ENCODE measurements around the gene PLEKHM1.
"Not testable (repeated sequence)": the region's sequence is repeated elsewhere in the genome, so short reads cannot be mapped to it uniquely, and the experiment has no call there.

The PLEKHM1 gene

GRCh38 chr17:45472249-45472648 lies 18.3 kb downstream of the PLEKHM1 start:
- not testable (repeated sequence) for H3K4me3 ChIP-seq (ENCODE audit: low read depth, low read length); DNase-seq (ENCODE audit: low read depth)

GRCh38 chr17:45469204-45469563 lies 21.3 kb downstream of the PLEKHM1 start:
- not testable (repeated sequence) for DNase-seq (ENCODE audit: low read depth); H3K4me3 ChIP-seq (ENCODE audit: low read depth, low read length)

GRCh38 chr17:45468293-45469203 lies 22.0 kb downstream of the PLEKHM1 start:
- not testable (repeated sequence) for DNase-seq (ENCODE audit: low read depth)

GRCh38 chr17:45461524-45462327 lies 28.8 kb downstream of the PLEKHM1 start:
- DNase-seq (ENCODE audit: low read depth); H3K4me3 ChIP-seq (ENCODE audit: low read depth, low read length): not testable (repeated sequence)

More at GRCh38 chr17:45468293-45469203, 22.0 kb downstream of the PLEKHM1 start:
- H3K4me3 ChIP-seq (ENCODE audit: low read depth, low read length) = not testable (repeated sequence)

GRCh38 chr17:45460422-45460821 lies 30.1 kb downstream of the PLEKHM1 start:
- DNase-seq (ENCODE audit: low read depth); H3K4me3 ChIP-seq (ENCODE audit: low read depth, low read length): not testable (repeated sequence)

GRCh38 chr17:45454341-45454740 lies 36.2 kb downstream of the PLEKHM1 start:
- not testable (repeated sequence) for H3K4me3 ChIP-seq (ENCODE audit: low read depth, low read length); DNase-seq (ENCODE audit: low read depth)

GRCh38 chr17:45453731-45454130 lies 36.8 kb downstream of the PLEKHM1 start:
- not testable (repeated sequence) for H3K4me3 ChIP-seq (ENCODE audit: low read depth, low read length); DNase-seq (ENCODE audit: low read depth)

- not testable (repeated sequence) for H3K4me3 ChIP-seq (ENCODE audit: low read depth, low read length); DNase-seq (ENCODE audit: low read depth)
Observed at GRCh38 chr17:45453225-45453534, 37.3 kb downstream of the PLEKHM1 start.

GRCh38 chr17:45452329-45453224 lies 37.9 kb downstream of the PLEKHM1 start:
- not testable (repeated sequence) for DNase-seq (ENCODE audit: low read depth); H3K4me3 ChIP-seq (ENCODE audit: low read depth, low read length)

GRCh38 chr17:45451660-45452059 lies 38.9 kb downstream of the PLEKHM1 start:
- not testable (repeated sequence) for DNase-seq (ENCODE audit: low read depth); H3K4me3 ChIP-seq (ENCODE audit: low read depth, low read length)

- TF ChIP-seq CTCF (conservative IDR thresholded peaks at IDR 0.05; ENCODE audit: low read depth, low read length) = peak; percentile 18
- H3K4me3 ChIP-seq (ENCODE audit: low read depth, low read length) = no peak overlapping the region
- no peak for DNase-seq (ENCODE audit: low read depth)
Observed at GRCh38 chr17:45451131-45451530, 39.4 kb downstream of the PLEKHM1 start.

- H3K4me3 ChIP-seq (ENCODE audit: low read depth, low read length); DNase-seq (ENCODE audit: low read depth): not testable (repeated sequence)
Observed at GRCh38 chr17:45449708-45450329, 40.7 kb downstream of the PLEKHM1 start.

- H3K4me3 ChIP-seq (ENCODE audit: low read depth, low read length); DNase-seq (ENCODE audit: low read depth): not testable (repeated sequence)
Observed at GRCh38 chr17:45449260-45449659, 41.3 kb downstream of the PLEKHM1 start.

GRCh38 chr17:45448483-45448882 lies 42.0 kb downstream of the PLEKHM1 start:
- H3K4me3 ChIP-seq (ENCODE audit: low read depth, low read length); DNase-seq (ENCODE audit: low read depth): not testable (repeated sequence)

GRCh38 chr17:45448066-45448465 lies 42.5 kb downstream of the PLEKHM1 start:
- not testable (repeated sequence) for H3K4me3 ChIP-seq (ENCODE audit: low read depth, low read length); DNase-seq (ENCODE audit: low read depth)

GRCh38 chr17:45447650-45448049 lies 42.9 kb downstream of the PLEKHM1 start:
- DNase-seq (ENCODE audit: low read depth); H3K4me3 ChIP-seq (ENCODE audit: low read depth, low read length): not testable (repeated sequence)
